ENCODE data around the gene PRKG1. TPM values are rescaled to one million over a fixed set of nuclear protein-coding genes. Genes with fewer than 3 reads are reported as not detected.

The PRKG1 gene
- total and polyA plus RNA-seq, 2 donors from 2014 or later = 3.6 to 14.8 TPM

DNA sequence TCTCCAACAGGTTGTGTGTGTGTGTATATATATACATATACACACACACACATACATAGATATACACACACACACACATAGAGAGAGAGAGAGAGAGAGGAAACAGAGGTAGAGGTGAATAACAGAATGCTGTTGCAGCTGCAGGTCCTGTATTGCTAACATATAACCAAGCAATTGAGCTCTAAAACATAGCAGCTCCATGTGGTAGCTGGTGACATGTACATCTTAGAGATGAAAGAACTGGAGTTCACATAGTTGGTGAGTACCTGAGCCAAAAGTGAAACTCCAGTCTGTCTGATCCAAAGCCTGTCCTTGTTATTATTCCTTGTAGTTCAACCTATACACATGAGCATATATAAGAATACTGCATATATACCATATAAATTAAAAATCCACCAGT is 778.0 kb downstream of the PRKG1 start:
- H3K9ac ChIP-seq (ENCODE audit: low read length in 3 of 3) = no peak overlapping the region
- no peak overlapping the region for H3K27ac ChIP-seq (ENCODE audit: low read depth in 2 of 2, low read length in 2 of 2)
- H3K4me1 ChIP-seq (ENCODE audit: control insufficient read depth in 2 of 3, insufficient read depth in 2 of 3, low read depth in 1 of 3, low read length in 3 of 3) = no peaks in the 10 kb centered on the region
- no peak for DNase-seq
- no peaks in the 10 kb centered on the region for H3K27me3 ChIP-seq (ENCODE audit: control insufficient read depth, insufficient read depth, low read length)
- H3K36me3 ChIP-seq (ENCODE audit: control insufficient read depth in 2 of 3, insufficient read depth in 3 of 3, low read length in 3 of 3) = no peaks in the 10 kb centered on the region
- TF ChIP-seq, protein P1, sequence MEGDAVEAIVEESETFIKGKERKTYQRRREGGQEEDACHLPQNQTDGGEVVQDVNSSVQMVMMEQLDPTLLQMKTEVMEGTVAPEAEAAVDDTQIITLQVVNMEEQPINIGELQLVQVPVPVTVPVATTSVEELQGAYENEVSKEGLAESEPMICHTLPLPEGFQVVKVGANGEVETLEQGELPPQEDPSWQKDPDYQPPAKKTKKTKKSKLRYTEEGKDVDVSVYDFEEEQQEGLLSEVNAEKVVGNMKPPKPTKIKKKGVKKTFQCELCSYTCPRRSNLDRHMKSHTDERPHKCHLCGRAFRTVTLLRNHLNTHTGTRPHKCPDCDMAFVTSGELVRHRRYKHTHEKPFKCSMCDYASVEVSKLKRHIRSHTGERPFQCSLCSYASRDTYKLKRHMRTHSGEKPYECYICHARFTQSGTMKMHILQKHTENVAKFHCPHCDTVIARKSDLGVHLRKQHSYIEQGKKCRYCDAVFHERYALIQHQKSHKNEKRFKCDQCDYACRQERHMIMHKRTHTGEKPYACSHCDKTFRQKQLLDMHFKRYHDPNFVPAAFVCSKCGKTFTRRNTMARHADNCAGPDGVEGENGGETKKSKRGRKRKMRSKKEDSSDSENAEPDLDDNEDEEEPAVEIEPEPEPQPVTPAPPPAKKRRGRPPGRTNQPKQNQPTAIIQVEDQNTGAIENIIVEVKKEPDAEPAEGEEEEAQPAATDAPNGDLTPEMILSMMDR (IDR thresholded peaks at IDR 0.05; ENCODE audit: borderline replicate concordance, extremely low read depth, insufficient read depth) = no peak
- no peak overlapping the region for H3K4me3 ChIP-seq (ENCODE audit: low read length in 3 of 3)
- H3K9me3 ChIP-seq (ENCODE audit: control insufficient read depth in 2 of 3, insufficient read depth in 1 of 3, low read length in 3 of 3) = no peaks in the 10 kb centered on the region
- intact Hi-C loops (cut with DNase I) = no loop called here
- FAIRE-seq = no peak

DNA sequence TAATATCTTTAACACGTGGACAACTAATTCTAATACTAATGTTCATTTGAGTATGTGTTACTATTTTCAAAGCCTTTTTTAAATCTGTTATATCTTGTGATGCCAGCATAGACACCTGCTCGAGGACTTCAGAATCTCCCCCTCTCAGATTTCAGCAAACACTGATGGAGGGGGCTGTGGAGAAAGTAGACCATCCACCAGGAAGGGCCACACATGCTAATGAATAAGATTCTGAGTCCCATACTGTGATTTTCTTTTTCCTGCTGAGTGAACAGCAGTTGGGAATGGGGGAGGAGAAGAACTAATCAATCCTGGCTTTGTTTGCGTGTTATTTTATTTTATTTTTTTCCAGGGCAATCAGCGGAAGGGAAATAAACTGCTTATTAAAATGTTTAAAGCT is 783.0 kb downstream of the PRKG1 start:
- Histone ChIP-seq H3K27ac (ENCODE audit: low read depth in 2 of 2, low read length in 2 of 2) (no peak overlapping the region), H3K27me3 (ENCODE audit: control insufficient read depth, insufficient read depth, low read length) (no peaks in the 10 kb centered on the region), H3K9me3 (ENCODE audit: control insufficient read depth in 2 of 3, insufficient read depth in 1 of 3, low read length in 3 of 3) (no peaks in the 10 kb centered on the region), H3K4me1 (ENCODE audit: control insufficient read depth in 2 of 3, insufficient read depth in 2 of 3, low read depth in 1 of 3, low read length in 3 of 3) (no peaks in the 10 kb centered on the region), H3K9ac (ENCODE audit: low read length in 3 of 3) (no peak overlapping the region), H3K36me3 (ENCODE audit: control insufficient read depth in 2 of 3, insufficient read depth in 3 of 3, low read length in 3 of 3) (no peaks in the 10 kb centered on the region), H3K4me3 (ENCODE audit: low read length in 3 of 3) (no peak overlapping the region)
- no peak for DNase-seq
- intact Hi-C loops (cut with DNase I) = no loop called here
- FAIRE-seq = no peak
- TF ChIP-seq, protein P1 (IDR thresholded peaks at IDR 0.05; ENCODE audit: borderline replicate concordance, extremely low read depth, insufficient read depth) = no peak

DNA sequence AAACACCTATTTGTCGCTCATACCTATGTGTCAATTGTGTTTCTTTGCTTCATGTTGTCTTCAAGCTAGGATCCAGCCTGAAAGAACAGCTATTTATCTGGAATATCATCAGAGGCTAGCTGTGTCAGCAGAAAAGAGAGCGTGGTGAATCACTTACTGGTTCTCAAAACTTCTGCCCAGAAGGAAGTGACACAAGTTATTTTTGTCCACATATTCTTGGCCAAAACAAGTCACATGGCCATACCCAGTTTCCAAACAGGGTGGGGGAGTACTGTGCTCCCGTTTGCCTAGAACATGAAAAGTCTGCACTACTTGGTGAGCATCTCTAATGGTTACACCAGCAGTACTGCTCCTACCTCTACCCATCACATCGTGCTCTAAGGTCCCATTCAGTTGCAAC is 786.0 kb downstream of the PRKG1 start:
- no peak overlapping the region for H3K27ac ChIP-seq (ENCODE audit: low read depth in 2 of 2, low read length in 2 of 2)
- no peak for FAIRE-seq
- DNase-seq = no peak

More for the DNA sequence above, 786.0 kb downstream of the PRKG1 start:
- Histone ChIP-seq H3K36me3 (ENCODE audit: control insufficient read depth in 2 of 3, insufficient read depth in 3 of 3, low read length in 3 of 3) (no peaks in the 10 kb centered on the region), H3K4me3 (ENCODE audit: low read length in 3 of 3) (no peak overlapping the region), H3K9me3 (ENCODE audit: control insufficient read depth in 2 of 3, insufficient read depth in 1 of 3, low read length in 3 of 3) (no peaks in the 10 kb centered on the region), H3K4me1 (ENCODE audit: control insufficient read depth in 2 of 3, insufficient read depth in 2 of 3, low read depth in 1 of 3, low read length in 3 of 3) (no peaks in the 10 kb centered on the region), H3K27me3 (ENCODE audit: control insufficient read depth, insufficient read depth, low read length) (no peaks in the 10 kb centered on the region), H3K9ac (ENCODE audit: low read length in 3 of 3) (no peak overlapping the region)
- intact Hi-C loops (cut with DNase I) = no loop called here
- TF ChIP-seq, protein P1 (IDR thresholded peaks at IDR 0.05; ENCODE audit: borderline replicate concordance, extremely low read depth, insufficient read depth) = no peak
